ENCODE results near the gene CIB4.
"Not testable (repeated sequence)": the region's sequence is repeated elsewhere in the genome, so short reads cannot be mapped to it uniquely, and the experiment has no call there.

CIB4 gene

DNA sequence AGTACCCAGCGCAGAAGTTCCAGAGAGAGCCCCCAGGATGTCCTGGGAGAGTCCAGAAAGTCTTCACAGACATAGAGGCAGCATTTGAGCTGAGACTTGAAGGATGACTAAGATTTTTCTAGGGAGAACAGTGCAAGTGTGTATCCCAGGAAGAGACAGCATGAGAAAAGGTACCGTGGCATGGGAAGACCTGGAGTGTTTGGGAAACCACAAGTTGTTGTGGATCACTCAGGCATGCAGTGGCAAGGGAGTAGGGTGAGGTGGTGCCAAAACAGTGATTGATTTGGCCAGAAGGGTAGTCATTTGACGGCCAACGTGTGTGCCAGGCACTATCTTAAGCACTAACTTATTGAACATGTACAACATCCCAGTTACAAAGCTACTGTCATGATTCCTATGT is 26.9 kb upstream of the CIB4 start:
- DNase-seq (ENCODE audit: low read depth in 3 of 3, low spot score in 1 of 3): no peak

DNA sequence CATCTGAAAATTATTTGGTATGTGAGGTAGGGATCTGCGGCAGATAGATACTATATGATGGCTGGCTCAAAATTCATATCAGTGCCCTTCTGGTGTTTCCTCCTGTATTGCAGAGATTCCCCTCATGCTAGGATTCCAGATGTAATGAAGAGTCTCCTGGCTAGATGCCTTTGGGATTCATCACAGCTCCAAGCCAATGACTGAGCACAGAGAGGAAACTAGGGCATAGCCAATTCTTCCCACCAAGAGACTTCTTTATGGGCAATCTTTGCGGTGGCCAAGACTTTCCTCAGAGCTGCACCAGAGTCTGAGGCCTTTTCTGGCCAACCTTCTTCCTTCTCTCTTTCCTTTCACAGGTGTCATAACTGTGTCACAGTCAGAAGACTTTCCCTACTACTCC is 25.5 kb upstream of the CIB4 start:
- DNase-seq (ENCODE audit: low read depth in 3 of 3, low spot score in 1 of 3): no peak

- not testable (repeated sequence) for DNase-seq (ENCODE audit: low read depth in 3 of 3, low spot score in 1 of 3)
These were observed 24.1 kb upstream of the CIB4 start for GRCh38 chr2:26665296-26665695.

DNA sequence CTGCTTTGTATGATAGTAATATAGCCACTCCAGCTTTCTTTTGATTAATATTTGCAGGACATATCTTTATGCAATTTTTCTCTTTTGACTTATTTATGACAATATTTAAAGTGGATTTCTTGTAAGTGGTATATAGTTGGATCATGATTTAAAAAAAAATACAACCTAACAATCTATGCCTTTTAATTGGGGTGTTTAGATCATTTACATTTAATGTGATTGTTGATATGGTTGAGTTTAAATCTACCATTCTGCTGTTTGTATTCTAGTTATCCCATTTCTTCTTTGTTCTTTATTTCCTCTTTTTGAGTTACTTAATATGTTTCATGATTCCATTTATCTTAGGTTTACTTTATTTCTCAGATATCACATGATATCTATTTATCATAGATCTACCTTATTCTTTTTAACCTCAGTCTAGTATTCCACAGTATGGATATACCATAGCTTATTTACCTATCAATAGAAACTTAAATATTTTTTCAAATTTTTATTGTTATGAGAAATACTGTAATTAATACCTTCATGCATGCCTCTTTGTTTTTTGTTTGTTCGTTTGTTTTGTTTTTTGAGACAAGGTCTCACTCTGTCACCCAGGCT is 19.3 kb upstream of the CIB4 start:
- no peak for DNase-seq (ENCODE audit: low read depth in 3 of 3, low spot score in 1 of 3)

- no peak for DNase-seq (ENCODE audit: low read depth in 3 of 3, low spot score in 1 of 3)
These were observed 17.7 kb upstream of the CIB4 start for GRCh38 chr2:26658691-26659346.

DNA sequence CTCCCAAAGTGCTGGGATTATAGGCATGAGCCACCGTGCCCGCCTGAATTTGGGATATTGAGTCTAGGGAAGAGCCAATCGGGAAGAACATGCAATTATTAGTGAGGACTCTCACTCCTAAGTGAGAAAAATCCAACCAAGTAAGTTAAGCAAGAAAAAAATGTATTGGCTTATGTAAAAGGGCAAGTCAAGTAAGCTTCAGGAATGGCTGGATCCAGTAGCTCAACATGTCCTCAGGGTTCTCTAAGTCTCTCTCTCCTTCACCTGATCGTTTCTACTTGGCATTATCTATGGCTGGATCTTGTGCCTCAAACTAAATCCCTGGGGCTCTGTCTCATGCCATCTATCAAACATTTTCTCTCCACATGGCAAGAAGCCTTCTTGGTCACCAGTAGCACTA is 16.1 kb upstream of the CIB4 start:
- DNase-seq (ENCODE audit: low read depth in 3 of 3, low spot score in 1 of 3): no peak

DNA sequence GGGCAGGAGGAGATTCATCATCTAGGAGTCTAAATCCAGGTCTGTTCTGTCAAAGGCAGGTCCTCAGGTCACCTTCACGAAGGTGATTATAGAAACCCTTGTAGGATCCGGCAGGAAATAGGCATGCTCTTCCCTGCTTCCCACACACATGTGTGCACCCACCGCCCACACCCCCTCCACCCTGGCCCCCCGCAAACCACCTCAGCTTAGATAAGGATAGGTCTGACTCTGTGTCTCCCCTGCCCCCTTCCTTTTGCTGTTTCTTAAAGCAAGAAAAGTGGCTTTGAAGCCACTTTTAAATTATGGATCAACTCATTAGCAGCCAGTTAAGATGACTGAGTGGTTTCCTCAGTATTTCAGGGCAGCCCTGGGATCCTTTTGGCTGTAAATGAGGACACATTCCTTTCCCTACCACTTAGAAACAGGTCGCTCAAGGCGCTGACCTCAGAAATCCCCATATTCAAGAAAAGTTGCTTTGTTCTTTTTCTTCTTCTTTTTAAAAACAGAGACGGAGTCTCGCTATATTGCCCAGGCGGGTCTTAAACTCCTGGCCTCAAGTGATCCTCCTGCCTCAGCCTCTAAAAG is 14.5 kb upstream of the CIB4 start:
- DNase-seq (ENCODE audit: low read depth in 3 of 3, low spot score in 1 of 3): no peak

- DNase-seq (ENCODE audit: low read depth in 3 of 3, low spot score in 1 of 3): not testable (repeated sequence)
These were observed 14.0 kb upstream of the CIB4 start for GRCh38 chr2:26655120-26655519.

- no peak for DNase-seq (ENCODE audit: low read depth in 3 of 3, low spot score in 1 of 3)
These were observed 12.8 kb upstream of the CIB4 start for GRCh38 chr2:26654061-26654340.

DNA sequence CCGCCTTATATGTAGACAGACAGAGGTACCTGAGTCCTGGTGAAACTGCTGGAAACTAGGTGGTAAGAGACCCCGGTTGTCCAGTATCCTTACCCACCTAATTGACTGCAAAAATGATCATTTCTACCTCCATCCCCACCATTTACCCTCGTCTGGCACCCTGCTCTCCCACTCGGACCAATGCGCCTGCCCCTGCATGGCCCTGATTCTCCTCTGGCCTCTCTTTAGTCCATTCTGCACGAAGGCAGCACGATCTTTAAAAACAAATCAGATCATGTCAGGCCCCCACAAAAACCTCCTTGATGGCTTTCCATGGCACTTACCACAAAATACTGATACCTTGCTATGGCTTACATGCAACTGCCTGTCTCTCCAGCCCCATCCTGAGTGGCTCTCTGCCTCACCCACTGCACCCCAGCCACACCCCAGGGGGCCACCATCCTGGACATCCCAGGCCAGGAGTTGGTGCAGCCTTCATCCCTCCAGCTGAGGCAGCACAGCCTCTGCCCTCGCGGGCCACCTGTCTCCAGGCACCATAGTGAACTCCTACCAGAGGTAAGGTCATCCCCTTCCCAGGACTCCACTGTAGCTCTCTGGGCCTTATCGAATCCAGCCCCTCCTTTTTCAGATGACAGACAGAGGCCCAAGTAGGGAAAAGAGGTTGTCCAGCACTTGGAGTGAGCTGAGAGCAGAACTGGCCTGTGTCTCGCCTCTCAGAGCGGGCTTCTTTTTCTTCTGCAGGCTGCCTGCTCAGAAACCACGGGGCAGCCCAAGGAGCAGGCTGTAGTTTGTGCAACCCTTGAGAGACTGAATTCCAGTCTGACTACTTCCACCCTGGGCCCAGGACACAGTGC is 12.3 kb upstream of the CIB4 start:
- DNase-seq (ENCODE audit: low read depth in 3 of 3, low spot score in 1 of 3): no peak

- no peak for DNase-seq (ENCODE audit: low read depth in 3 of 3, low spot score in 1 of 3)
These were observed 11.3 kb upstream of the CIB4 start for GRCh38 chr2:26652361-26653041.

- DNase-seq (ENCODE audit: low read depth in 3 of 3, low spot score in 1 of 3): no peak
These were observed 10.6 kb upstream of the CIB4 start for GRCh38 chr2:26651799-26652198.

DNA sequence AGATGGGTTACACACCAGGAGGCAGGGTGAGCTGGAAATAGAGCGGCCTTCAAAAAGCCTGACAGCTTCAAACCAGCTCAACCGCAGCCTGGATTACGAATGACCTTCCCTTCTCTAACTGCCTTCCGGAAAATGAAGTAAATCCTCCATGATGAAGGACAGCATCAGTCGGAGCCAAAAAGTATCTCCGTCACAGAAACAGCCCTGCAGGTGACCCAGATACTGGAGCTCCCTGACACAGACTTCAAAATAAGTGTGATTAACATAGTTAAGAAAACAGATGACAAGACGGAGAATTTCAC is 10.3 kb upstream of the CIB4 start:
- no peak for DNase-seq (ENCODE audit: low read depth in 3 of 3, low spot score in 1 of 3)

DNA sequence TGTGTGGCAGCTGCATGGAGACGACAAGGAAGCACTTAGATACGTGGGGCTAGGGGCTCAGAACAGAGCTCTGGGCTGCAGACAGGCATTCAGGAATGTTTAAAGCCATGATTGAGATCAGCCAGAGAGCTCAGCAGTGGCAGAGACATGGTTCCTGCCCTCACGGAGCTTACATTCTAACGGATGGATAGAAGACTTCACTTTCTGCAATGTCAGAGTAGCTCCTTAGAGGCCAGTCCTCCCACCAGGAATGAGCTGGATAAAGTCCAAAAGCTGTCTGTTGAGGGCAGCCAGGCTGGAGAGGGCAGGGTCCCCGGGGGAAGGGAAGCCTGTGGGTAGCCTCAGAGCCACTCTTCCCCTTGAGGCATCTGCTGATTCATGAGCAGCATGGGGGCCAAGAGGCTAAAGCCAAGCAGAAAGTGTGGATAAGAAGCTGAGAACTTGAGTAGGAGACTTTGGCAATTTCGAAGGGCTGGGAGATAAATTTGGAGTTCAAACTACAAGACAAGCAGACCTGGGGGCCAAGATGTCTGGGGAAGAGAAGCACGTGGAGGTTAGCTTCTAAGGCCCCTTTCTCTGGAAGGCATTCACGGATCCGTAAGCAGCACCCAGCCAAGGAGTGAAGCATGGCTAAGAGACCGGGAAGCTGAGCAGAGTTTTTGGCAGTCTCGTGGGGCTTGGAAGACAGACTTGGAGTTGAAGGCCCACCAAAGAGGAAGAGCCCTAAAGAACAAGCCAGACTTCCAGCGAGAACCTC is 9.7 kb upstream of the CIB4 start:
- DNase-seq (ENCODE audit: low read depth in 3 of 3, low spot score in 1 of 3): no peak

- DNase-seq (ENCODE audit: low read depth in 3 of 3, low spot score in 1 of 3): no peak
These were observed 9.0 kb upstream of the CIB4 start for GRCh38 chr2:26649992-26650712.

- DNase-seq (ENCODE audit: low read depth in 3 of 3, low spot score in 1 of 3): no peak
These were observed 8.2 kb upstream of the CIB4 start for GRCh38 chr2:26649322-26649721.

- DNase-seq (ENCODE audit: low read depth in 3 of 3, low spot score in 1 of 3): no peak
These were observed 7.3 kb upstream of the CIB4 start for GRCh38 chr2:26648516-26648915.

GRCh38 chr2:26647981-26648380 is 6.8 kb upstream of the CIB4 start:
- DNase-seq (ENCODE audit: low read depth in 3 of 3, low spot score in 1 of 3): no peak

- DNase-seq (ENCODE audit: low read depth in 3 of 3, low spot score in 1 of 3): no peak
These were observed 6.0 kb upstream of the CIB4 start for GRCh38 chr2:26646986-26647672.

GRCh38 chr2:26645762-26646161 is 4.6 kb upstream of the CIB4 start:
- DNase-seq (ENCODE audit: low read depth in 3 of 3, low spot score in 1 of 3): no peak
